ENCODE measurements around the gene ESRRB. TPM values are rescaled to one million over a fixed set of nuclear protein-coding genes. Genes with fewer than 3 reads are reported as not detected.

ESRRB gene
- total RNA-seq, 1 donor from 2014 or later = 0.08 TPM

- Mint-ChIP-seq H3K36me3 (ENCODE audit: low read depth, unreplicated experiment) (no peaks in the 10 kb centered on the region), H3K4me3 (ENCODE audit: unreplicated experiment) (no peak overlapping the region), H3K9me3 (ENCODE audit: unreplicated experiment) (no peaks in the 10 kb centered on the region), H3K27me3 (ENCODE audit: unreplicated experiment) (peaks cover 3% of the 10 kb centered on the region), H3K27ac (ENCODE audit: unreplicated experiment) (no peak overlapping the region), H3K4me1 (ENCODE audit: unreplicated experiment) (peaks cover 3% of the 10 kb centered on the region)
- no peak for TF ChIP-seq CTCF (IDR thresholded peaks at IDR 0.05; ENCODE audit: unreplicated experiment)
- DNase-seq (ENCODE audit: low spot score) = no peak
Measured at GRCh38 chr14:76489667-76490066, 113.7 kb downstream of the ESRRB start.

- no peak for DNase-seq (ENCODE audit: low spot score)
- Mint-ChIP-seq H3K27me3 (ENCODE audit: unreplicated experiment) (peaks cover 3% of the 10 kb centered on the region), H3K4me3 (ENCODE audit: unreplicated experiment) (no peak overlapping the region), H3K9me3 (ENCODE audit: unreplicated experiment) (no peaks in the 10 kb centered on the region), H3K4me1 (ENCODE audit: unreplicated experiment) (peaks cover 3% of the 10 kb centered on the region), H3K27ac (ENCODE audit: unreplicated experiment) (no peak overlapping the region), H3K36me3 (ENCODE audit: low read depth, unreplicated experiment) (no peaks in the 10 kb centered on the region)
- no peak for TF ChIP-seq CTCF (IDR thresholded peaks at IDR 0.05; ENCODE audit: unreplicated experiment)
Measured at GRCh38 chr14:76490111-76490510, 114.2 kb downstream of the ESRRB start.

GRCh38 chr14:76490735-76491134 is 114.8 kb downstream of the ESRRB start:
- no peak for TF ChIP-seq CTCF (IDR thresholded peaks at IDR 0.05; ENCODE audit: unreplicated experiment)
- no peak overlapping the region for H3K27ac Mint-ChIP-seq (ENCODE audit: unreplicated experiment)
- H3K4me3 Mint-ChIP-seq (ENCODE audit: unreplicated experiment) = no peak overlapping the region
- no peaks in the 10 kb centered on the region for H3K36me3 Mint-ChIP-seq (ENCODE audit: low read depth, unreplicated experiment)
- peaks cover 3% of the 10 kb centered on the region for H3K27me3 Mint-ChIP-seq (ENCODE audit: unreplicated experiment)
- H3K4me1 Mint-ChIP-seq (ENCODE audit: unreplicated experiment) = peaks cover 3% of the 10 kb centered on the region
- DNase-seq (ENCODE audit: low spot score) = no peak
- H3K9me3 Mint-ChIP-seq (ENCODE audit: unreplicated experiment) = no peaks in the 10 kb centered on the region

GRCh38 chr14:76491172-76491930 is 115.4 kb downstream of the ESRRB start:
- DNase-seq (ENCODE audit: low spot score) = no peak
- no peak for TF ChIP-seq CTCF (IDR thresholded peaks at IDR 0.05; ENCODE audit: unreplicated experiment)
- Mint-ChIP-seq H3K27me3 (ENCODE audit: unreplicated experiment) (peaks cover 3% of the 10 kb centered on the region), H3K36me3 (ENCODE audit: low read depth, unreplicated experiment) (no peaks in the 10 kb centered on the region), H3K27ac (ENCODE audit: unreplicated experiment) (no peak overlapping the region), H3K4me3 (ENCODE audit: unreplicated experiment) (no peak overlapping the region), H3K9me3 (ENCODE audit: unreplicated experiment) (no peaks in the 10 kb centered on the region), H3K4me1 (ENCODE audit: unreplicated experiment) (peaks cover 6% of the 10 kb centered on the region)

GRCh38 chr14:76495983-76496382 is 120.0 kb downstream of the ESRRB start:
- no peak overlapping the region for H3K4me3 Mint-ChIP-seq (ENCODE audit: unreplicated experiment)
- no peaks in the 10 kb centered on the region for H3K9me3 Mint-ChIP-seq (ENCODE audit: unreplicated experiment)
- no peaks in the 10 kb centered on the region for H3K36me3 Mint-ChIP-seq (ENCODE audit: low read depth, unreplicated experiment)
- no peak for DNase-seq (ENCODE audit: low spot score)
- H3K4me1 Mint-ChIP-seq (ENCODE audit: unreplicated experiment) = peaks cover 14% of the 10 kb centered on the region
- peaks cover 8% of the 10 kb centered on the region for H3K27me3 Mint-ChIP-seq (ENCODE audit: unreplicated experiment)
- no peak for TF ChIP-seq CTCF (IDR thresholded peaks at IDR 0.05; ENCODE audit: unreplicated experiment)
- H3K27ac Mint-ChIP-seq (ENCODE audit: unreplicated experiment) = peak overlapping the region; percentile 69
